ENCODE measurements around the gene USP6.
"Not testable (repeated sequence)": the region's sequence is repeated elsewhere in the genome, so short reads cannot be mapped to it uniquely, and the experiment has no call there.

USP6 gene

GRCh38 chr17:5183410-5183793, 67.6 kb downstream of the USP6 start:
- FAIRE-seq (no peak), DNase-seq (ENCODE audit: low spot score) (no peak)

GRCh38 chr17:5184288-5184687, 68.5 kb downstream of the USP6 start:
- DNase-seq (ENCODE audit: low spot score) = no peak
- no peak for FAIRE-seq

GRCh38 chr17:5191541-5192417, 75.9 kb downstream of the USP6 start, which contains the start of gene ZNF594:
ZNF594 (minus strand) TSS chr17:5191868; CDS start chr17:5184256, 7,612 bp downstream.
- FAIRE-seq = no peak
- peak; percentile 75 for DNase-seq (ENCODE audit: low spot score)

- FAIRE-seq (no peak), DNase-seq (ENCODE audit: low spot score) (no peak)
Measured at GRCh38 chr17:5194346-5194745, 78.5 kb downstream of the USP6 start.

- DNase-seq (ENCODE audit: low spot score) (no peak), FAIRE-seq (no peak)
Measured at GRCh38 chr17:5198472-5198871, 82.6 kb downstream of the USP6 start.

- FAIRE-seq (no peak), DNase-seq (ENCODE audit: low spot score) (no peak)
Measured at GRCh38 chr17:5200360-5200759, 84.5 kb downstream of the USP6 start.

GRCh38 chr17:5201011-5201410, 85.2 kb downstream of the USP6 start:
- FAIRE-seq (no peak), DNase-seq (ENCODE audit: low spot score) (no peak)

GRCh38 chr17:5203178-5203907, 87.5 kb downstream of the USP6 start:
- no peak for FAIRE-seq

GRCh38 chr17:5203908-5204294, 88.1 kb downstream of the USP6 start:
- no peak for FAIRE-seq
- peak; percentile 13 for DNase-seq (ENCODE audit: low spot score)

More at GRCh38 chr17:5203178-5203907, 87.5 kb downstream of the USP6 start:
- peak; percentile 7 for DNase-seq (ENCODE audit: low spot score)

- DNase-seq (ENCODE audit: low spot score) (no peak), FAIRE-seq (no peak)
Measured at GRCh38 chr17:5209396-5209795, 93.6 kb downstream of the USP6 start.

GRCh38 chr17:5210091-5210490, 94.3 kb downstream of the USP6 start:
- FAIRE-seq (no peak), DNase-seq (ENCODE audit: low spot score) (no peak)

- no peak for FAIRE-seq
- DNase-seq (ENCODE audit: low spot score) = no peak
Measured at GRCh38 chr17:5210614-5211252, 94.9 kb downstream of the USP6 start.

GRCh38 chr17:5211458-5211857, 95.6 kb downstream of the USP6 start:
- FAIRE-seq (no peak), DNase-seq (ENCODE audit: low spot score) (no peak)

GRCh38 chr17:5217562-5217961, 101.7 kb downstream of the USP6 start:
- not testable (repeated sequence) for DNase-seq (ENCODE audit: low spot score); FAIRE-seq

GRCh38 chr17:5219536-5219935, 103.7 kb downstream of the USP6 start:
- no peak for DNase-seq (ENCODE audit: low spot score)
- no peak for FAIRE-seq

GRCh38 chr17:5220074-5220473, 104.2 kb downstream of the USP6 start:
- DNase-seq (ENCODE audit: low spot score) (no peak), FAIRE-seq (no peak)

- DNase-seq (ENCODE audit: low spot score); FAIRE-seq: not testable (repeated sequence)
Measured at GRCh38 chr17:5221912-5222311, 106.1 kb downstream of the USP6 start.

Measured in RCC 7860 (cell line).